GM12892 (cell line): ENCODE measurements around the gene CSNK1G2.

Experiments used
- DNase-seq: peaks from one replicate; pipeline ENCODE4 v3.0.0; 2011; ENCODE audit not compliant: insufficient read length
- FAIRE-seq: peaks from 2 replicates; lab custom pipeline; 2011; peaks lifted over from hg19 to GRCh38; lab: Jason Lieb, UNC
- POLR2A ChIP-seq: IDR thresholded peaks from 2 replicates; pipeline ENCODE4 v1.6.1; 2011; ENCODE audit warnings: low read depth, low read length, control low read depth
- POLR2AphosphoS5 ChIP-seq: IDR thresholded peaks from 2 replicates; pipeline ENCODE4 v1.6.1; 2011; ENCODE audit warnings: low read depth, low read length, control low read depth
- TAF1 ChIP-seq: IDR thresholded peaks from 2 replicates; pipeline ENCODE4 v1.6.1; 2011; ENCODE audit warnings: low read depth, mild to moderate bottlenecking, control low read depth, low read length, borderline replicate concordance

The CSNK1G2 gene

GRCh38 chr19:2010135-2010668, 69.2 kb downstream of the CSNK1G2 start:
- no peak for DNase-seq
- no peak for TF ChIP-seq TAF1
- TF ChIP-seq POLR2AphosphoS5 = 0 out of 2 replicates have a peak, but pooled peaks have one; percentile 10
- TF ChIP-seq POLR2A = no peak; the same call in 1 of the 2 replicates
- FAIRE-seq = no peak

GRCh38 chr19:2011169-2011568, 70.2 kb downstream of the CSNK1G2 start:
- no peak for DNase-seq
- no peak for FAIRE-seq
- TF ChIP-seq POLR2AphosphoS5 = no peak
- no peak for TF ChIP-seq TAF1
- no peak for TF ChIP-seq POLR2A

DNA sequence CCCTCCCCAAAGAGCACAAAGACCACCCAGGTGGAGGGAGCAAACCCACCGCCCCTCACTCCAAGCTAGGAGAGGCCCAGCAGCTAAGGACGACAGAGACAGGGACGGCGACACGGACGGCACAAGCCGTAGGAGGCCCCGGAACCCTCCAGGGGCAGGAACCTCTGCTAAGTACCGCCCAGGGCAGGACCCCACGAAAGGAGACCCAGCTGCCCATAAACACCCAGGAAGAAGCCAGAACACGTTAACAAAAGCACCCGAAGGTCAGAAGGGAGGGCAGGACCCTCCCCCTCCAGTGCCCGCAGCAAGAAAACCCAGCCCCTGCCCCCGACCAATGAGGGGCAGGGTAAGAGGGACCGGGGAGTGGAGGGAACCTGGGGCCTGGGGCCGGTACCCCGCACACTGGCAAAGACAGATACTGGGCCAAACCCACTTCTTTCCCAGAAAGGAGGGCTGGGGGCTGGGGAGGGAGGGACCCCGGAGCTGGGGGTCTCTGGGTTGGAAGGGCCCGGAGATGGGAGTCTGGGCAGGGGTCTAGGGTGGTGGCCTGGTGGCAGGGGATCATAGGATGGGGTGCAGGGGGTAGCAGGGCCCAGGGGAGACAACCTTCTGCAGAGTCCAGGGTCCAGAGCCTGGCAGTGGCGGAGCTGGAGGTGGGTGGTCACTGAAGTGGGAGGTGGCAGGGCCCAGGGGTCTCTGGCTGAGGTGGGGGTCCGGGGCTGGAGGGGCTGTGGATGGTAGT, 72.1 kb downstream of the CSNK1G2 start:
- FAIRE-seq (no peak), DNase-seq (no peak)
- TF ChIP-seq TAF1 = no peak
- TF ChIP-seq POLR2AphosphoS5 = no peak
- TF ChIP-seq POLR2A = no peak

DNA sequence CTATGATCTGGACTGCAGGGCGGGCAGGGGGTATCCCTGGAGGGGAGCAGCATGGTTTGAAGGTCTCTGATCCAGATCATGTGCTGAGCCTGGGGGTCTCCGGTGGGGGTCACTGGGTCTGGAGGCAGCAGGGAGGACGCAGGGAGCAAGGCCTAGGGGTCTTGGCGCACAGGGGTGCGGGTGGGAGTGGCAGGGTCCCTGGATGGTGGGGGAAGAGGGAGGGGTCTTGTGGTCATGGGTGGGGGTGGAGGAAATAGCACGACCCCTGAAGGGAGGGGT, 72.7 kb downstream of the CSNK1G2 start:
- no peak for TF ChIP-seq TAF1
- TF ChIP-seq POLR2A = no peak
- no peak for TF ChIP-seq POLR2AphosphoS5
- FAIRE-seq = no peak

GRCh38 chr19:2014131-2014571, 73.2 kb downstream of the CSNK1G2 start:
- DNase-seq = no peak
- FAIRE-seq = no peak
- TF ChIP-seq POLR2A (no peak), POLR2AphosphoS5 (no peak), TAF1 (no peak)

More for the DNA sequence above, 72.7 kb downstream of the CSNK1G2 start:
- no peak for DNase-seq

- FAIRE-seq = peak; percentile 72
- TF ChIP-seq POLR2AphosphoS5 = no peak
- DNase-seq = peak; percentile 78
Observed at GRCh38 chr19:2014731-2015607, 74.0 kb downstream of the CSNK1G2 start.

DNA sequence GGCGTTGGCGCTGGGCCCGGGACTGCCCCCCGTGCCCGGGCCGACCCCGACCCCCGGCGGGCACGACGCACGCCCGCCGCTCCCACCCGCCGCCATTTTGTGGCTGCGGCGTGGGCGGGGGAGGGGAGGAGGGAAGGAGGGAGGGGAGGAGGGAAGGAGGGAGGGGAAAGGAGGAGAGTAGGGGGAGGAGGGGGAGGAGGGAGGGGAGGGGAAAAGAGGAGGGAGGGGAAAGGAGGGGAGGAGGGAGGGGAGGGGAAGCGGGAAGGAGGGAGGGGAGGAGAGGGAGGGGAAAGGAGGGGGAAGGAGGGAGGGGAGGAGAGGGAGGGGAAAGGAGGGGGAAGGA, 74.6 kb downstream of the CSNK1G2 start, which contains the start of gene BTBD2:
TSS of gene BTBD2 (minus strand) at position 107 of the 343 bp plus-strand sequence. CDS start at position 96, 11 bp downstream.
- DNase-seq (no peak), FAIRE-seq (peak; percentile 17)
- TF ChIP-seq TAF1 = no peak
- TF ChIP-seq POLR2A = no peak
- TF ChIP-seq POLR2AphosphoS5 = no peak

- FAIRE-seq = peak; percentile 38
Observed at GRCh38 chr19:2016041-2016807, 75.3 kb downstream of the CSNK1G2 start.

DNA sequence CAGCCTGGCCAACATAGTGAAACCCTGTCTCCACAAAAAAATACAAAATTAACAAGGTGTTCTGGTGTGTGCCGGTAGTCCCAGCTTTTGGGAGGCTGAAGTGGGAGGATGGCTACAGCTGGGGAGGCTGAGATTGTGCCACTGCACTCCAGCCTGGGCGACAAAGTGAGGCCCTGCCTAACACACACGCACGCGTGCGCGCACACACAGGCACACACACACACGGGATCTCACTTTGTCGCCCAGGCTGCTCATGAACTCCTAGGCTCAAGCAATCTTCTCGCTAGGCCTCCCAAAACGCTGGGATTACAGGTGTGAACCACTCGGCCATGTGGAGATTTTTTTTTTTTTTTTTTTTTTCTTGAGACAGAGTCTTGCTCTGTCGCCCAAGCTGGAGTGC, 77.8 kb downstream of the CSNK1G2 start:
- TF ChIP-seq POLR2A (no peak), TAF1 (no peak)
- DNase-seq = no peak
- FAIRE-seq = no peak

More at GRCh38 chr19:2016041-2016807, 75.3 kb downstream of the CSNK1G2 start:
- no peak for TF ChIP-seq TAF1
- no peak for TF ChIP-seq POLR2AphosphoS5
- no peak for TF ChIP-seq POLR2A
- DNase-seq = peak; percentile 78

DNA sequence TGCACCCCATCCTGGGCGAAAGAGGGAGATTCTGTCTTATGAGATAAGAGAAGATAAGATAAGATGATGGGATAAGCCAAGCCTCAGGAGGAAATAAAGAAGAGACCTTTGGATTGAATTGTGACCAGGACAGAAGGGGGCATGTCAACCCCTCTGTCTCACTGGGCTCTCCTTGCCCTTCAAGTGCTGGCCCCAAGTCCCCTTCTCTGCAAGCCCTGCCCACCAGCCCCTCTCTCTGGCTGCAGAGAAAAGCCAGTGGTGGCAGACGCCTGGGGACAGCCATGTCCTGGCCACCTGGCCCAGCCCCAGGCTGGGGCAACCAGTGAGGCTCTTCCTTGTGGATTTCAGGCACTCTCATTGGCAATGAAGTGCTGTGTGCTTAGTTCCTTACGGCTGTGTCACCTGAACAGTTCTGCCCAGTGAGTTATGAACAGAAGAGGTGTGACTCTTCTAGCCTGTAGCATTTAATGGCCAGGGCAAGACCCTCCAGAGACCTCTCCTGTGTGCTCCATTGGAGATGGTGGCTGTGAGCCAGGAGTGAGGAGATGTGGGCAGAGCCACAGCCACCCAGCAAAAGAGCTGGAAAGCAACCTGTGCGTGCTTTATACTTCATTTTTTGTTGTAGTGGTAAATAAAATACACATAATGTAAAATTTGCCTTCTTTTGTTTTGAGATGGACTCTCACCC, 80.6 kb downstream of the CSNK1G2 start:
- no peak for TF ChIP-seq POLR2A
- TF ChIP-seq POLR2AphosphoS5 = no peak
- no peak for TF ChIP-seq TAF1
- FAIRE-seq = no peak
- DNase-seq = no peak

DNA sequence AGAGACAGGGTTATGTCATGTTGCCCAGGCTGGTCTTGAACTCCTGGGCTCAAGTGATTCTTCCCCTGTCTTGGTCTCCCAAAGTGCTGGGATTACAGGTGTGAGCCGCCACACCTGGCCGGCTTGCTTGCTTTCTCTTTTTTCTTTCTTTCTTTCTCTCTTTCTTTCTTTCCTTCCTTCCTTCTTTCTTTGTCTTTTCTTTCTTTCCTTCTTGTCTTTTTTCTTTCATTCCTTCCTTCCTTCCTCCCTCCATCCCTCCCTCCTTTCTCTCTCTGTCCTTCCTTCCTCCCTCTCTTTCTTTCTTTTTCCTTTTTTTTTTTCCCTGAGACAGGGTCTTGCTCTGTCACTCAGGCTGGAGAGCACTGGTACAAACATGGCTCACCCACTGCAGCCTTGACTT, 81.3 kb downstream of the CSNK1G2 start:
- no peak for FAIRE-seq
- TF ChIP-seq POLR2AphosphoS5 (no peak), TAF1 (no peak), POLR2A (no peak)
- DNase-seq = no peak
